Activated naive CD8-positive, alpha-beta T cell treated with anti-CD3 and anti-CD28 coated beads, Interleukin-2, amount 50 U/mL, for 16 hours (primary cell): ENCODE measurements around the gene L3MBTL2.
"Not testable (repeated sequence)": the region's sequence is repeated elsewhere in the genome, so short reads cannot be mapped to it uniquely, and the experiment has no call there.

Source experiments
- DNase-seq: peaks from one replicate; pipeline ENCODE4 v3.0.0-alpha.2; 2020; ENCODE audit warnings: low read depth, low spot score

L3MBTL2 gene

GRCh38 chr22:41204992-41205900 is at the start of gene L3MBTL2:
Gene L3MBTL2, plus strand, starts transcription at chr22:41205312. Its CDS starts 51 bp downstream, at chr22:41205363.
- peak; percentile 99 for DNase-seq

GRCh38 chr22:41157083-41157482 is 48.0 kb upstream of the L3MBTL2 start:
- no peak for DNase-seq

GRCh38 chr22:41169157-41169556 is 36.0 kb upstream of the L3MBTL2 start:
- DNase-seq = no peak

- no peak for DNase-seq
These were observed 33.1 kb upstream of the L3MBTL2 start for GRCh38 chr22:41171996-41172395.

- DNase-seq = no peak
These were observed 29.6 kb upstream of the L3MBTL2 start for GRCh38 chr22:41175546-41175945.

GRCh38 chr22:41177040-41177621 is 28.0 kb upstream of the L3MBTL2 start:
- no peak for DNase-seq

GRCh38 chr22:41177622-41178424 is 27.3 kb upstream of the L3MBTL2 start:
- no peak for DNase-seq

- DNase-seq = no peak
These were observed 26.6 kb upstream of the L3MBTL2 start for GRCh38 chr22:41178425-41178975.

- DNase-seq = not testable (repeated sequence)
These were observed 24.8 kb upstream of the L3MBTL2 start for GRCh38 chr22:41180362-41180761.

- DNase-seq = no peak
These were observed 24.2 kb upstream of the L3MBTL2 start for GRCh38 chr22:41180926-41181325.

GRCh38 chr22:41181349-41182241 is 23.5 kb upstream of the L3MBTL2 start:
- DNase-seq = no peak

GRCh38 chr22:41184679-41185078 is 20.4 kb upstream of the L3MBTL2 start:
- DNase-seq = no peak

GRCh38 chr22:41191467-41191866 is 13.6 kb upstream of the L3MBTL2 start:
- DNase-seq = no peak

- DNase-seq = no peak
These were observed 11.3 kb upstream of the L3MBTL2 start for GRCh38 chr22:41193829-41194228.

- peak; percentile 70 for DNase-seq
These were observed 7.8 kb upstream of the L3MBTL2 start for GRCh38 chr22:41197038-41197972.

- DNase-seq = peak; percentile 23
These were observed 7.0 kb upstream of the L3MBTL2 start for GRCh38 chr22:41198027-41198580.

GRCh38 chr22:41201141-41201540 is 4.0 kb upstream of the L3MBTL2 start:
- no peak for DNase-seq

GRCh38 chr22:41203118-41203517 is 2.0 kb upstream of the L3MBTL2 start:
- no peak for DNase-seq

GRCh38 chr22:41204066-41204465 is 1.0 kb upstream of the L3MBTL2 start:
- DNase-seq = no peak
